ENCODE measurements around the gene PLCL1. TPM values are rescaled to one million over a fixed set of nuclear protein-coding genes. Genes with fewer than 3 reads are reported as not detected.

PLCL1 gene
- total RNA-seq, 1 experiment from 2014 or later, result 0.07 TPM

GRCh38 chr2:197929886-197930227 lies 125.5 kb downstream of the PLCL1 start:
- H3K27me3 Mint-ChIP-seq (ENCODE audit: unreplicated experiment), result no peaks in the 10 kb centered on the region
- no peak for DNase-seq
- CTCF ChIA-PET, result no interaction called here
- TF ChIP-seq, protein P1, sequence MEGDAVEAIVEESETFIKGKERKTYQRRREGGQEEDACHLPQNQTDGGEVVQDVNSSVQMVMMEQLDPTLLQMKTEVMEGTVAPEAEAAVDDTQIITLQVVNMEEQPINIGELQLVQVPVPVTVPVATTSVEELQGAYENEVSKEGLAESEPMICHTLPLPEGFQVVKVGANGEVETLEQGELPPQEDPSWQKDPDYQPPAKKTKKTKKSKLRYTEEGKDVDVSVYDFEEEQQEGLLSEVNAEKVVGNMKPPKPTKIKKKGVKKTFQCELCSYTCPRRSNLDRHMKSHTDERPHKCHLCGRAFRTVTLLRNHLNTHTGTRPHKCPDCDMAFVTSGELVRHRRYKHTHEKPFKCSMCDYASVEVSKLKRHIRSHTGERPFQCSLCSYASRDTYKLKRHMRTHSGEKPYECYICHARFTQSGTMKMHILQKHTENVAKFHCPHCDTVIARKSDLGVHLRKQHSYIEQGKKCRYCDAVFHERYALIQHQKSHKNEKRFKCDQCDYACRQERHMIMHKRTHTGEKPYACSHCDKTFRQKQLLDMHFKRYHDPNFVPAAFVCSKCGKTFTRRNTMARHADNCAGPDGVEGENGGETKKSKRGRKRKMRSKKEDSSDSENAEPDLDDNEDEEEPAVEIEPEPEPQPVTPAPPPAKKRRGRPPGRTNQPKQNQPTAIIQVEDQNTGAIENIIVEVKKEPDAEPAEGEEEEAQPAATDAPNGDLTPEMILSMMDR (IDR thresholded peaks at IDR 0.05; ENCODE audit: unreplicated experiment), result no peak
- BruUV-seq (replicated peaks), result no TSS peak
- no peak overlapping the region for H3K4me3 Mint-ChIP-seq (ENCODE audit: low read depth, unreplicated experiment)
- no peaks in the 10 kb centered on the region for H3K9me3 Mint-ChIP-seq (ENCODE audit: low read depth, unreplicated experiment)
- H3K36me3 Mint-ChIP-seq (ENCODE audit: insufficient read depth, unreplicated experiment), result no peaks in the 10 kb centered on the region
- intact Hi-C loops (cut with micrococcal nuclease; ENCODE audit: unreplicated experiment), result no loop called here
- H3K4me1 Mint-ChIP-seq (ENCODE audit: low read depth, unreplicated experiment), result no peaks in the 10 kb centered on the region
- H3K27ac Mint-ChIP-seq (ENCODE audit: unreplicated experiment), result no peak overlapping the region

DNA sequence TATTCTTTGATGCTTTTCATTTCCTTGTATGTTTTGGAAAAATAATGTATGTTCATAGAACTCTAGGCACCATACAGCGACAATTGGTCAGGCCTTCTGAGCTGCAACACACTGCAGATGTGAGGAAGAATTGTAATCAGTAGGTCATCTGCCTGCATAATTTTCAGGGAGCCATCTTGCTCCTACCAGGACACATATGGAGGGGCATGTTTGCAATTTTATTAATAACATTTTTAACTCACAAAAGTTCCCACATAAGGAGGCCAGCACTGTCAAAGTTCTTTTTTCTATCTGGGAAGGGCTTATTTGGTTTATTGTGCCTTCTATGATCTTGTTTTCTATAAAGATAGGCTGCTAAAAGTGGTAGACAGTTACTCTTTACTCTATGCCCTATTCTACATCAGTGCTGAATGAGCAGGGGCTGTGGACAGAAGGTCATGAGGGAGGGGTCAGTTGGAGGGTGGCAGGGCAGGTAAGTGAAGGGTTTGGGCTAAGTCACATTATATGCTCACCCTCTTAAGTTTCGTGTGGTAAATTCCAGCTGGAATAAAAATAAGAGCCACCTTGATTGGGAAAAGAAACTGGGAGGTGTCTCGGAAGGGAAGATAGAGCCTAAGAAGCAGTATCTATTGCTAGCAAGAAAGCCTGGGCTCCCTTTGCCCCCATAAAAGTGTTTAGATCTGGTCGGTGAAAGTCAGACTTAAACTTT lies 126.3 kb downstream of the PLCL1 start:
- Mint-ChIP-seq H3K27ac (ENCODE audit: unreplicated experiment) (no peak overlapping the region), H3K9me3 (ENCODE audit: low read depth, unreplicated experiment) (no peaks in the 10 kb centered on the region), H3K4me3 (ENCODE audit: low read depth, unreplicated experiment) (no peak overlapping the region), H3K4me1 (ENCODE audit: low read depth, unreplicated experiment) (no peaks in the 10 kb centered on the region), H3K36me3 (ENCODE audit: insufficient read depth, unreplicated experiment) (no peaks in the 10 kb centered on the region), H3K27me3 (ENCODE audit: unreplicated experiment) (no peaks in the 10 kb centered on the region)
- intact Hi-C loops (cut with micrococcal nuclease; ENCODE audit: unreplicated experiment), result no loop called here
- CTCF ChIA-PET, result no interaction called here
- DNase-seq, result no peak
- TF ChIP-seq, protein P1 (IDR thresholded peaks at IDR 0.05; ENCODE audit: unreplicated experiment), result no peak
- no TSS peak for BruUV-seq (replicated peaks)

- no peaks in the 10 kb centered on the region for H3K36me3 Mint-ChIP-seq (ENCODE audit: insufficient read depth, unreplicated experiment)
- intact Hi-C loops (cut with micrococcal nuclease; ENCODE audit: unreplicated experiment), result no loop called here
- DNase-seq, result no peak
- no peaks in the 10 kb centered on the region for H3K4me1 Mint-ChIP-seq (ENCODE audit: low read depth, unreplicated experiment)
- no peak overlapping the region for H3K27ac Mint-ChIP-seq (ENCODE audit: unreplicated experiment)
- H3K27me3 Mint-ChIP-seq (ENCODE audit: unreplicated experiment), result no peaks in the 10 kb centered on the region
- CTCF ChIA-PET, result no interaction called here
- TF ChIP-seq, protein P1 (IDR thresholded peaks at IDR 0.05; ENCODE audit: unreplicated experiment), result no peak
- H3K4me3 Mint-ChIP-seq (ENCODE audit: low read depth, unreplicated experiment), result no peak overlapping the region
- no peaks in the 10 kb centered on the region for H3K9me3 Mint-ChIP-seq (ENCODE audit: low read depth, unreplicated experiment)
- BruUV-seq (replicated peaks), result no TSS peak
Measured at GRCh38 chr2:197931661-197932312, 127.4 kb downstream of the PLCL1 start.

DNA sequence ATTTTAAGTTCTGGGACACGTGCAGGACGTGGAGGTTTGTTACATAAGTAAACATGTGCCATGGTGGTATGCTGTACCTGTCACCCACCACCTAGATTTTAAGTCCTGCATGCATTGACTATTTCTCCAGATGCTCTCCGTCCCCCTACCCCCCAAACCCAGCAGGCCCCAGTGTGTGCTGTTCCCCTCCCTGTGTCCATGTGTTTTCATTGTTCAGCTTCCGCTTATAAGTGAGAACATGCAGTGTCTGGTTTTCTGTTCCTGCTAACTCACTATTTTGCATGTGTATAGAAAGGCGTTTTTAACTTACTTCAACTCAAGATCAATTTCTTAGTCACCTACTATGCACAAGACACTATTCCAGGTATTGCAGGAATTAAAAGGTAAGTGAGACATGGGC lies 128.0 kb downstream of the PLCL1 start:
- CTCF ChIA-PET, result no interaction called here
- no peaks in the 10 kb centered on the region for H3K36me3 Mint-ChIP-seq (ENCODE audit: insufficient read depth, unreplicated experiment)
- no TSS peak for BruUV-seq (replicated peaks)

More for the DNA sequence above, 128.0 kb downstream of the PLCL1 start:
- no peak overlapping the region for H3K4me3 Mint-ChIP-seq (ENCODE audit: low read depth, unreplicated experiment)
- intact Hi-C loops (cut with micrococcal nuclease; ENCODE audit: unreplicated experiment), result no loop called here
- TF ChIP-seq, protein P1 (IDR thresholded peaks at IDR 0.05; ENCODE audit: unreplicated experiment), result no peak
- no peaks in the 10 kb centered on the region for H3K4me1 Mint-ChIP-seq (ENCODE audit: low read depth, unreplicated experiment)
- no peak for DNase-seq
- no peaks in the 10 kb centered on the region for H3K27me3 Mint-ChIP-seq (ENCODE audit: unreplicated experiment)
- H3K27ac Mint-ChIP-seq (ENCODE audit: unreplicated experiment), result no peak overlapping the region
- H3K9me3 Mint-ChIP-seq (ENCODE audit: low read depth, unreplicated experiment), result no peaks in the 10 kb centered on the region

Measured in Calu3 (cell line).